Endothelial cell of umbilical vein (primary cell): Measurements from ENCODE around the gene SLCO2B1.

ENCODE experiments used
- CTCF ChIP-seq, 2 donors: IDR thresholded peaks; 1 replicate in 1 of 2; 2 replicates in 1 of 2; pipeline ENCODE4 v1.5.1; 2011; ENCODE audit warnings: low read length in 2 of 2, mild to moderate bottlenecking in 2 of 2, moderate library complexity in 2 of 2, control low read depth in 1 of 2, inconsistent platforms in 1 of 2, low read depth in 1 of 2; ENCODE audit not compliant: insufficient read depth in 1 of 2; ENCODE audit errors: extremely low read depth in 1 of 2
- JUN ChIP-seq: IDR thresholded peaks from 2 replicates; pipeline ENCODE4 v1.6.1; 2011; ENCODE audit warnings: borderline replicate concordance, low read depth; ENCODE audit not compliant: insufficient read length, insufficient read depth

- TF ChIP-seq JUN (no peak), CTCF (IDR thresholded peaks at IDR 0.05; ENCODE audit: extremely low read depth in 1 of 2, insufficient read depth in 1 of 2, low read depth in 1 of 2, low read length in 2 of 2) (no peak)
These were observed 15.8 kb upstream of the SLCO2B1 start for GRCh38 chr11:75135021-75135650.
